B cell (primary cell): ENCODE data around the gene SKAP2. TPM values are rescaled to one million over a fixed set of nuclear protein-coding genes. Genes with fewer than 3 reads are reported as not detected.

Experiments
- ATAC-seq: fragments of 200-7000 bp; cut with Tn5 transposase; one replicate; pipeline ENCODE4 v1.10.0; 2021; ENCODE audit warnings: low read depth, mild to moderate bottlenecking, moderate number of reproducible peaks, moderate library complexity
- CTCF ChIA-PET: fragments of 350-600 bp; sonication (Branson Sonifier 250); formaldehyde crosslinking; loops from one replicate; lab custom pipeline; 2021; ENCODE audit warnings: antibody characterized with exemption, inconsistent platforms; lab: Charles Lee
- POLR2A ChIA-PET: fragments of 350-600 bp; sonication (Branson Sonifier 250); formaldehyde crosslinking; loops from one replicate; lab custom pipeline; 2021; ENCODE audit warnings: antibody characterized with exemption; lab: Charles Lee
- DNase-seq: peaks from one replicate; pipeline ENCODE4 v3.0.0; 2013
- H2AFZ ChIP-seq: 2 replicates; pipeline ENCODE4 v1.6.1; 2012; ENCODE audit warnings: mild to moderate bottlenecking, low read depth, low read length; ENCODE audit not compliant: insufficient read depth, poor library complexity, severe bottlenecking
- H3K27ac ChIP-seq, 2 donors: 1 replicate in 1 of 2; 2 replicates in 1 of 2; pipeline ENCODE4 v1.5.1; 2012 to 2013; ENCODE audit warnings: low read length in 2 of 2, mild to moderate bottlenecking in 2 of 2, moderate library complexity in 1 of 2
- H3K27me3 ChIP-seq, 4 experiments: fragments of 200-600 bp in 1 of 4; sonication (generic) in 1 of 4; replicated peaks in 1 of 4; 1 replicate in 2 of 4; 2 replicates in 2 of 4; pipeline versions ENCODE4 v1.6.1 to v1.7.0; 2013 to 2016; ENCODE audit warnings: low read length in 3 of 4, mild to moderate bottlenecking in 2 of 4, mixed read lengths in 1 of 4, moderate library complexity in 1 of 4; ENCODE audit not compliant: insufficient read depth in 4 of 4, control insufficient read depth in 3 of 4; ENCODE audit errors: control extremely low read depth in 1 of 4
- H3K36me3 ChIP-seq, 2 experiments: replicated peaks in 1 of 2; 1 replicate in 1 of 2; 2 replicates in 1 of 2; pipeline versions ENCODE4 v1.6.1 to v1.7.1; 2013; ENCODE audit warnings: low read length in 1 of 2; ENCODE audit not compliant: insufficient read depth in 2 of 2, control insufficient read depth in 1 of 2; ENCODE audit errors: control extremely low read depth in 1 of 2, extremely low read depth in 1 of 2
- H3K4me1 ChIP-seq, 2 donors: fragments of 200-600 bp in 1 of 2; sonication (generic) in 1 of 2; 1 replicate in 1 of 2; 2 replicates in 1 of 2; pipeline versions ENCODE4 v1.5.1 to v1.6.1; 2013 to 2017; ENCODE audit warnings: low read length in 2 of 2; ENCODE audit not compliant: control insufficient read depth in 2 of 2, insufficient read depth in 2 of 2
- H3K4me2 ChIP-seq: replicated peaks from 2 replicates; pipeline ENCODE3; 2012; ENCODE audit warnings: mild to moderate bottlenecking, low read depth, low read length; ENCODE audit not compliant: poor library complexity, severe bottlenecking
- H3K4me3 ChIP-seq, 5 experiments: fragments of 200-600 bp in 1 of 5; sonication (generic) in 1 of 5; 1 replicate in 3 of 5; 2 replicates in 2 of 5; pipeline versions ENCODE4 v1.5.1 to v1.7.0; 2011 to 2016; ENCODE audit warnings: low read length in 4 of 5, mild to moderate bottlenecking in 4 of 5, low read depth in 2 of 5, control low read depth in 1 of 5, moderate library complexity in 1 of 5; ENCODE audit not compliant: insufficient read depth in 1 of 5; ENCODE audit errors: control extremely low read depth in 1 of 5, extremely low read depth in 1 of 5
- H3K79me2 ChIP-seq: fragments of 200-600 bp; sonication (generic); one replicate; pipeline ENCODE4 v1.6.0; 2016; ENCODE audit warnings: low read length; ENCODE audit not compliant: control insufficient read depth, insufficient read depth
- H3K9ac ChIP-seq: fragments of 200-600 bp; sonication (generic); 2 replicates; pipeline ENCODE4 v1.6.1; 2017; ENCODE audit warnings: mild to moderate bottlenecking, low read length, moderate library complexity
- H3K9me3 ChIP-seq, 3 donors: one replicate each; pipeline versions ENCODE4 v1.6.1 to v1.7.1; 2013; ENCODE audit warnings: low read length in 2 of 3; ENCODE audit not compliant: control insufficient read depth in 2 of 3, insufficient read depth in 1 of 3; ENCODE audit errors: control extremely low read depth in 1 of 3
- H4K20me1 ChIP-seq: 2 replicates; pipeline ENCODE4 v1.6.0; 2012; ENCODE audit warnings: mild to moderate bottlenecking, low read length; ENCODE audit not compliant: insufficient read depth, control insufficient read depth, poor library complexity, severe bottlenecking
- H3K27ac Mint-ChIP-seq: one replicate; pipeline ENCODE4 v1.8.0; 2021; ENCODE audit warnings: mixed read lengths
- H3K27me3 Mint-ChIP-seq: one replicate; pipeline ENCODE4 v1.8.0; 2021; ENCODE audit warnings: mixed read lengths
- H3K4me1 Mint-ChIP-seq: one replicate; pipeline ENCODE4 v1.8.0; 2021; ENCODE audit warnings: mixed read lengths
- H3K4me3 Mint-ChIP-seq: one replicate; pipeline ENCODE4 v1.8.0; 2021; ENCODE audit warnings: mixed read lengths
- H3K9me3 Mint-ChIP-seq: one replicate; pipeline ENCODE4 v1.8.0; 2022; ENCODE audit warnings: mixed read lengths; ENCODE audit not compliant: insufficient read depth
- EZH2 ChIP-seq: IDR thresholded peaks from 2 replicates; pipeline ENCODE4 v1.6.1; 2012; ENCODE audit warnings: borderline replicate concordance, low read depth, mild to moderate bottlenecking, moderate library complexity, low read length; ENCODE audit not compliant: insufficient read depth, poor library complexity, severe bottlenecking
- WGBS: methylation state at CpG from one replicate; pipeline ENCODE4 v1.1.5; 2013; ENCODE audit warnings: missing lambda C conversion rate; ENCODE audit not compliant: insufficient coverage; 5-methylcytosine and 5-hydroxymethylcytosine counted together
- intact Hi-C: fragments of 100-400 bp; cut with micrococcal nuclease; formaldehyde crosslinking; loops from one replicate; pipeline ENCODE4 v1.10.0; 2022
- polyA plus RNA-seq: library from polyadenylated mRNA; depleted of rRNA; stranded (reverse); fragments of >200 nt; gene quantifications from 2 replicates; pipeline ENCODE4 v1.2.3, GENCODE V29; 2012
- total RNA-seq, 2 donors: library from RNA; stranded (reverse); fragments of 120-200 nt in 1 of 2; gene quantifications; 1 replicate in 1 of 2; 2 replicates in 1 of 2; pipeline versions ENCODE4 v1.2.3 to v1.2.4, GENCODE V29; 2013 to 2022
- TF ChIP-seq, protein P1 (sequence below): fragments of 200-600 bp; IDR thresholded peaks from one replicate; pipeline ENCODE4 v1.8.0; 2022; ENCODE audit warnings: antibody characterized with exemption, mild to moderate bottlenecking

Gene SKAP2
- total and polyA plus RNA-seq, 2 donors (not counting 1 experiment from before 2014, with no cell fraction given): 12.8 to 58.4 TPM

- Histone ChIP-seq H3K4me3 (no peak overlapping the region), H3K79me2 (no peaks in the 10 kb centered on the region), H2AFZ (no peak overlapping the region), H3K9ac (no peak overlapping the region), H3K4me1 (peaks cover 0 to under 1% of the 10 kb centered on the region in 2 donors), H3K9me3 (no peaks in the 10 kb centered on the region), H4K20me1 (no peaks in the 10 kb centered on the region), H3K27ac (no peak overlapping the region), H3K27me3 (no peaks in the 10 kb centered on the region), H3K4me2 (no peak overlapping the region), H3K36me3 (peaks cover 4 to 13% of the 10 kb centered on the region in 2 experiments)
- POLR2A ChIA-PET: no interaction called here
- DNase-seq (no peak), ATAC-seq (no peak)
- H3K27me3 Mint-ChIP-seq: no peaks in the 10 kb centered on the region
- H3K9me3 Mint-ChIP-seq: no peaks in the 10 kb centered on the region
- intact Hi-C loops: no loop called here
- no peak overlapping the region for H3K27ac Mint-ChIP-seq
- CTCF ChIA-PET: no interaction called here
- no peak for TF ChIP-seq EZH2
- TF ChIP-seq, protein P1, sequence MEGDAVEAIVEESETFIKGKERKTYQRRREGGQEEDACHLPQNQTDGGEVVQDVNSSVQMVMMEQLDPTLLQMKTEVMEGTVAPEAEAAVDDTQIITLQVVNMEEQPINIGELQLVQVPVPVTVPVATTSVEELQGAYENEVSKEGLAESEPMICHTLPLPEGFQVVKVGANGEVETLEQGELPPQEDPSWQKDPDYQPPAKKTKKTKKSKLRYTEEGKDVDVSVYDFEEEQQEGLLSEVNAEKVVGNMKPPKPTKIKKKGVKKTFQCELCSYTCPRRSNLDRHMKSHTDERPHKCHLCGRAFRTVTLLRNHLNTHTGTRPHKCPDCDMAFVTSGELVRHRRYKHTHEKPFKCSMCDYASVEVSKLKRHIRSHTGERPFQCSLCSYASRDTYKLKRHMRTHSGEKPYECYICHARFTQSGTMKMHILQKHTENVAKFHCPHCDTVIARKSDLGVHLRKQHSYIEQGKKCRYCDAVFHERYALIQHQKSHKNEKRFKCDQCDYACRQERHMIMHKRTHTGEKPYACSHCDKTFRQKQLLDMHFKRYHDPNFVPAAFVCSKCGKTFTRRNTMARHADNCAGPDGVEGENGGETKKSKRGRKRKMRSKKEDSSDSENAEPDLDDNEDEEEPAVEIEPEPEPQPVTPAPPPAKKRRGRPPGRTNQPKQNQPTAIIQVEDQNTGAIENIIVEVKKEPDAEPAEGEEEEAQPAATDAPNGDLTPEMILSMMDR: no peak
- no peak overlapping the region for H3K4me3 Mint-ChIP-seq
- WGBS: no CpG with 5 or more reads among the region's 1 CpG
- H3K4me1 Mint-ChIP-seq: peaks cover 2% of the 10 kb centered on the region
Observed at GRCh38 chr7:26718063-26718462, 146.3 kb downstream of the SKAP2 start.

DNA sequence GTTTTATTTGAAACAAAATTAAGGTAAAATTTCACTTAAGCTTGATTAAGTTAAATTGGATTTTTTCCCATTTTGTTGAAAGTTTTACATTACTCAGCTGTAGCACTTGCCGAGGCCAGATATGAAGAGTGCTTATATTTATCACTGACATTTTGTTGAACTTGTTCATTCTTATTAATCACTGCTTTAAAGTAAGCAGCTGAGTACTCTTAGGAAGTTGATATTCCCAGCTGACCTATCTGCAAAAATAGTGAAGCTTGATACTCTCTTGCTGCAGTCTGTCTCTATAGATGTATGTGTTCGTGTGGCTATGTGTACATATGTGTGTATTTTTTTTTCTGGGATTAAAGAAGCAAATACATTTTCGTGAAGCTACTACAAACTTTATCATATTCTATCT lies 150.0 kb downstream of the SKAP2 start:
- H3K9ac ChIP-seq: no peak overlapping the region
- Mint-ChIP-seq H3K9me3 (no peaks in the 10 kb centered on the region), H3K4me3 (no peak overlapping the region), H3K27ac (no peak overlapping the region), H3K4me1 (peaks cover 2% of the 10 kb centered on the region), H3K27me3 (no peaks in the 10 kb centered on the region)
- no peak overlapping the region for H2AFZ ChIP-seq
- intact Hi-C loops: no loop called here
- POLR2A ChIA-PET: no interaction called here
- no peaks in the 10 kb centered on the region for H4K20me1 ChIP-seq
- DNase-seq: no peak
- no peak overlapping the region for H3K4me2 ChIP-seq
- no CpG with 5 or more reads among the region's 3 CpGs for WGBS
- CTCF ChIA-PET: interaction anchor here (0.8 to 1.7 kb wide), 2 partner anchors 24 to 33 kb away, joined by 3 to 5 read pairs; no protein-coding TSS in a partner anchor
- no peaks in the 10 kb centered on the region for H3K79me2 ChIP-seq
- H3K4me3 ChIP-seq: no peak overlapping the region
- H3K36me3 ChIP-seq: peaks cover 0 to 7% of the 10 kb centered on the region in 2 experiments
- no peak overlapping the region for H3K27ac ChIP-seq
- no peak for ATAC-seq
- H3K4me1 ChIP-seq: no peaks in the 10 kb centered on the region
- no peak for TF ChIP-seq EZH2
- TF ChIP-seq, protein P1: no peak
- H3K9me3 ChIP-seq: no peaks in the 10 kb centered on the region
- no peaks in the 10 kb centered on the region for H3K27me3 ChIP-seq
